ENCODE data around the gene BTBD16.

- TF ChIP-seq TAF1 (IDR thresholded peaks at IDR 0.05; ENCODE audit: borderline replicate concordance, low read depth, low read length), result no peak
- TF ChIP-seq POLR2AphosphoS5 (IDR thresholded peaks at IDR 0.05; ENCODE audit: low read depth, low read length), result no peak
Observed at GRCh38 chr10:122297583-122297982, 26.5 kb downstream of the BTBD16 start.

Data from GM12892 (cell line).